ENCODE data around the gene HBP1. TPM values are rescaled to one million over a fixed set of nuclear protein-coding genes. Genes with fewer than 3 reads are reported as not detected.

The HBP1 gene
- total and polyA plus RNA-seq, 2 of the 8 experiments (the other 6 are each of a cell fraction or from before 2014, with no cell fraction given) = 28.9 to 29.2 TPM

DNA sequence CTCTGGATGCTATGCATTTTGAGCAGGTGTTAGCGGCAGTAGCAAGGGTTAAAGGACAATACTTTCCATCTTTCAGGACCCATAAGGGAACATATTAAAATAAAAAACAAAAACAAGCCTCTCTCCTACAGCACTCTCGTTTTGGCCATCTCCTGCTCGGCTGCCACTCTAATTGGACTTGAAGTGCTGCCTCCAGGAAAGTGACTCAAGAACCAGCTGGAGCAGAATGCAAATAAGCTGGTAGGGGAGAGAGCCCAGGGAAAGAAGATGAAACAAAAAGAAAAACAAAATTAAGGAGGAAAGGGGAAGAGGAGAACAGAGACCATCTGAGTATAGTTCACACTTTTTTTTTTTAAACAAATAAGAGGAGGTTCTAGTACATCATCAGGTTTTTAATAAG, 65.6 kb downstream of the HBP1 start:
- Histone ChIP-seq H2BK15ac (ENCODE audit: low read length) (no peak overlapping the region), H3K27me3 (replicated peaks in 1 of 4; ENCODE audit: control insufficient read depth in 3 of 4, extremely low read depth in 1 of 4, insufficient read depth in 3 of 4, low read length in 3 of 4) (peaks cover 0 to 1% (median 0%) of the 10 kb centered on the region in 4 experiments; a peak in 1 of 7 replicates), H3K9me3 (ENCODE audit: insufficient read depth in 2 of 2, low read depth in 1 of 2, low read length in 1 of 2) (no peaks in the 10 kb centered on the region), H2AK5ac (ENCODE audit: low read depth, low read length) (no peak overlapping the region), H4K8ac (ENCODE audit: extremely low read depth, insufficient read depth, low read length) (no peak overlapping the region), H2BK20ac (ENCODE audit: low read length) (no peak overlapping the region), H3K23me2 (ENCODE audit: low read depth, low read length) (no peaks in the 10 kb centered on the region), H3K79me2 (ENCODE audit: control insufficient read depth in 1 of 2, insufficient read depth in 2 of 2, low read length in 2 of 2) (no peaks in the 10 kb centered on the region), H3K14ac (ENCODE audit: insufficient read length) (no peak overlapping the region), H3K18ac (ENCODE audit: extremely low read depth, low read length) (no peak overlapping the region), H3K36me3 (ENCODE audit: control insufficient read depth in 2 of 4, insufficient read depth in 4 of 4, low read length in 3 of 4) (no peaks in the 10 kb centered on the region), H3K4me2 (ENCODE audit: insufficient read depth in 1 of 2, low read depth in 2 of 2, low read length in 2 of 2) (no peak overlapping the region), H4K20me1 (replicated peaks in 1 of 2; ENCODE audit: control insufficient read depth in 1 of 2, insufficient read depth in 2 of 2, low read length in 2 of 2) (no peaks in the 10 kb centered on the region), H3K23ac (ENCODE audit: insufficient read length) (no peak overlapping the region), H3K4me1 (replicated peaks in 1 of 4; ENCODE audit: control insufficient read depth in 3 of 4, insufficient read depth in 4 of 4, low read length in 3 of 4) (peaks cover 0 to 9% (median 2%) of the 10 kb centered on the region in 4 experiments; a peak in 3 of 7 replicates), H4K5ac (ENCODE audit: insufficient read length, low read depth, low read length) (no peak overlapping the region), H3K79me1 (ENCODE audit: low read depth, low read length) (no peaks in the 10 kb centered on the region), H3K9ac (replicated peaks in 1 of 4; ENCODE audit: extremely low read depth in 1 of 4, low read depth in 3 of 4, low read length in 3 of 4) (no peak overlapping the region), H2AFZ (ENCODE audit: low read length) (no peak overlapping the region), H2BK5ac (ENCODE audit: low read depth, low read length) (no peak overlapping the region), H4K91ac (replicated peaks; ENCODE audit: insufficient read length, low read length) (no peak overlapping the region), H3K4ac (replicated peaks; ENCODE audit: insufficient read length, low read depth, low read length) (no peak overlapping the region), H2BK120ac (replicated peaks; ENCODE audit: low read depth, low read length) (no peak overlapping the region), H3K27ac (ENCODE audit: low read depth, low read length) (no peak overlapping the region), H3K4me3 (ENCODE audit: extremely low read depth in 1 of 4, insufficient read depth in 2 of 4, low read depth in 3 of 4, low read length in 4 of 4) (no peak overlapping the region), H3K56ac (replicated peaks; ENCODE audit: insufficient read length, low read depth, low read length) (no peak overlapping the region), H2BK12ac (ENCODE audit: low read depth, low read length) (no peak overlapping the region)
- DNase-seq (ENCODE audit: low read depth in 1 of 2, low spot score in 2 of 2) (no peak), FAIRE-seq (no peak)
- POLR2A ChIA-PET (ENCODE audit: partially characterized antibody) = no interaction called here
- WGBS, 2 experiments (ENCODE audit: extremely low coverage in 1 of 2, insufficient coverage in 1 of 2, insufficient read length in 1 of 2, insufficient replicate concordance in 2 of 2, low coverage in 1 of 2, low lambda C conversion rate in 2 of 2, missing lambda C conversion rate in 1 of 2) = 76% methylated on average over 3 of the region's 3 CpGs; no CpG with 5 or more reads in 1 of the 2 experiments
- CTCF ChIA-PET (ENCODE audit: partially characterized antibody) = interaction anchor here (0.6 to 1.4 kb wide), 4 partner anchors 13 to 228 kb away, joined by 3 to 4 read pairs (median 3); no protein-coding TSS in a partner anchor
- TF ChIP-seq POU5F1 (IDR thresholded peaks at IDR 0.05; ENCODE audit: low read depth, low read length) (no peak), TAF1 (IDR thresholded peaks at IDR 0.05; ENCODE audit: low read depth, low read length) (no peak), SP2 (IDR thresholded peaks at IDR 0.05; ENCODE audit: low read length) (no peak), TCF12 (IDR thresholded peaks at IDR 0.05; ENCODE audit: low read depth, low read length) (no peak), RFX5 (IDR thresholded peaks at IDR 0.05; ENCODE audit: borderline replicate concordance, low read depth, low read length) (no peak), ASH2L (IDR thresholded peaks at IDR 0.05; ENCODE audit: low read length) (no peak), KDM5A (IDR thresholded peaks at IDR 0.05; ENCODE audit: low read length) (no peak), RNF2 (IDR thresholded peaks at IDR 0.05; ENCODE audit: borderline replicate concordance, low read depth, low read length, missing control alignments, poor library complexity, severe bottlenecking) (no peak), NRF1 (IDR thresholded peaks at IDR 0.05; ENCODE audit: low read depth, low read length) (no peak), SIRT6 (IDR thresholded peaks at IDR 0.05; ENCODE audit: low read length) (no peak), MAX (IDR thresholded peaks at IDR 0.05) (no peak)
- TF ChIP-seq, protein P1, sequence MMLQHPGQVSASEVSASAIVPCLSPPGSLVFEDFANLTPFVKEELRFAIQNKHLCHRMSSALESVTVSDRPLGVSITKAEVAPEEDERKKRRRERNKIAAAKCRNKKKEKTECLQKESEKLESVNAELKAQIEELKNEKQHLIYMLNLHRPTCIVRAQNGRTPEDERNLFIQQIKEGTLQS (IDR thresholded peaks at IDR 0.05; ENCODE audit: insufficient read depth, low read depth, low read length) = no peak

All from H1 (cell line).